GM12873 (cell line): ENCODE results near the gene CDR2L.

Experiments used
- CTCF ChIP-seq: IDR thresholded peaks from 2 replicates; pipeline ENCODE4 v1.5.1; 2012; ENCODE audit warnings: low read depth, mild to moderate bottlenecking, moderate library complexity, low read length, control low read depth; ENCODE audit not compliant: insufficient read depth; ENCODE audit errors: missing control alignments

The CDR2L gene

DNA sequence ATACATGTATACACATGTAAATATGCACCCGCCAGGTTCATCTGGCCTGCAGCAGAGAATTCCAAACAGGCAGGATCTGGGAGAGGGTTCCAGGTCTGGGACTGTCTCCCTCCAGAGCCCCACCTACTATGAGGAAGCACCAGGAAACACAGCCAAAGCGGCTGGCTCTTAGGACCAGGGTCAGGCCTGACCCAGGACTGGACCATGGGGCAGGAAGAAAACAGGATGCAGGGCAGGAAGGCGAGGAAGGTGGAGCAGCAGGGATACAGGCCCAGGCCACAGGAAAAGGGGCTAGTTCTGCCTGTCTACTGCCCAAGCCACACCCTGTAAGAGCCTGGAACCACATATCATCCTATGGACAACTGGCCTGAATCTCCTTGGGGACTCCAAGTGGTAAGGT lies 17.0 kb upstream of the CDR2L start:
- TF ChIP-seq CTCF, result no peak

GRCh38 chr17:74971069-74971841 lies 16.2 kb upstream of the CDR2L start:
- no peak for TF ChIP-seq CTCF

- no peak for TF ChIP-seq CTCF
These were observed 15.7 kb upstream of the CDR2L start for GRCh38 chr17:74971842-74972106.

DNA sequence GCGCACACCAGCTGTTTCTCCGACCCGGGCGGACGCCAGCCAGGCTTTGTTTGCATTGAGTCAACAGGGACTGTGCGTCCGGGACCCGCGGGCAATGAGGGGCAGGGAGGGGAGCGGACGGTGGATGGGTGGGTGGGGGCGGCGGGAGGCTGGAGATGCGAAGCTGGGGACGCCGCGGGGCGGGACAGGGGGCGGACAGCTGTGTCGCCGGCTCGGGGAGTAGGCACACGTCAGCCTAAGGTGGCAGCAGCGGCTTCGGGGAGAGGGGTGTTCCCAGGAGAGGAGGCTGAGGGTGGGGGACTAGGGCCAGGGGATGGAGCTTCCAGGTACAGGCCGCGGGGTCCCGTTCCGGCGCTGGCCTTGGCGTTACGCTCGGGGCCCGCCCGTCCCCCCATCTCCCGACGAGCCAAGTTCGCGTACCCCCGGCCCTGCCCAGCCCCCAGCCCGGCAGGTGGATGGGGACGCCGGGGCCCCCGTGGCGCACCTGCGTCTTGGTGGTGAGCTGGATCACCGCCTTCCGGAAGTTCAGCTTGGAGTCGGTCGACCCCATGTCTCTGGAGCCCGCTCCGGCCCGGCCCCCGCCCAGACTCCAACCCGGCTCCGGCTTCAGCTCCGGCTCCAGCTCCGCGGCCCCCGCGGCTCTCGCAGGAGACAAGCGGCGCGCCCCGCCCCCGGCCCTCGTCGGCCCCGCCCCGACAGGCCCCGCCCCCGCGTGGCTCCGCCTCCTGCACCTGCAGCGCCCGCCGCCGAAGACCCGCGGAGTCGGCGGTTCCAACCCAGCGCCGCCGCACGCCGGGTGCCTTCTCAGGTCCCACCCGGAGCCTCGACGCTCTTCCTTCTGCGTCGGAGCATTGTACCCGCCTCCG lies 15.1 kb upstream of the CDR2L start, which contains the start of gene HID1:
HID1 (minus strand) TSS at position 653 of the 866 bp plus-strand sequence; CDS start at position 550, 103 bp downstream.
- no peak for TF ChIP-seq CTCF

DNA sequence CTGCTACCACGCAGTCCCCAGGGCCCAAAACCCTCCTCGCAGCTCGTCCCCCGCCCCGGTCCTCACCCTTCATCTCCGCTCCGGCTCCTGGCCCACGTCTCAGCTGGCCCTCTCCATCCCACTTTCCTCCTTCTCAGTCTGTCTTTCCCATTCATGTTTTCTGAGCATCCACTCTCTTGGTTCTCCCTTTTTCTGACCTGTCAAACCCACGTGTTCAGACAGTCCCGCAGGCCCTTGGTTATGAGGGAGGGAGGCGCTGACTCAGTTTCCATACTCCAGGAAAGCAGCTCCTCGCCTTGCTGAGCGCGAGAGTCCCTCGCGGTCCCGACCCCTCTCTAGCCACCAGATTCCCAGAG lies 14.5 kb upstream of the CDR2L start:
- TF ChIP-seq CTCF, result no peak

DNA sequence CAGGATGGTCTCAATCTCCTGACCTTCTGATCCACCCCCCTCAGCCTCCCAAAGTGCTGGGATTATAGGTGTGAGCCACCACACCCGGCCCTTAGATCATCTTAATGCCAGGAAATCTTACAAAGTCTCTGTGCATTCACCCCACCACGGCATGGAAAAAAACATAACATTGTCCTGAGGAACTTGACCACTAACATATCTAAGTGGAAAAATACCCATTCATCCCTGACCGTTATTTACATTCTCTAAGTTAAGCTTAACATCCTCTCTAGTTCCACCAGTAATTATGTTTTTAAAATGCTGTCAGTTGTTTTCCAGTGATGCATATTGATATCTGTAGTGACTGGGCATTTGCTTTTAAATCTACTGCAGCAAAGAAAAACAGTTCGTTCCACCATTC lies 11.5 kb upstream of the CDR2L start:
- no peak for TF ChIP-seq CTCF

DNA sequence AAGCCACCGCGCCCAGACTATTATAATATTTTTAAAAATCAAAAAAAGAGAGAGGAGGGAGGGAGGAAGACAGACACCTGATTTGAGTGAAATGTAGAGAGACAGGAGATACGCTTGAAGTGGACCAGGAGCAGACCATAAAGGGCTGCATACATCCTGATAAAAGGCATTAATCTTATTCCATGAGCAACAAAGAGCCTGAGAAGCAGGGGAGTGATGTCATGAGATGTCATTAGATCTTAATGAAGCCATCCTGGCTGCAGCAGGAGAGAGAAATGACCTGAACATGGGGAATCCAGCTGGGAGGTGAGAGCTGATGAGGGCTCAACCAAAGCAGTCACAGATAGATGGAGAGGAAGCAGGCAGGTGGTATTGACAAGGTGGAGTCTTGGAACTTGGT lies 9.6 kb upstream of the CDR2L start:
- no peak for TF ChIP-seq CTCF
